OCI-LY3 (cell line): ENCODE results near the gene FAM184A.

ENCODE experiments used
- EZH2phosphoT487 ChIP-seq: fragments of 200-600 bp; shearing (Covaris generic); IDR thresholded peaks from 2 replicates; pipeline ENCODE4 v1.6.1; 2018; ENCODE audit warnings: antibody characterized with exemption, mixed run types, low read depth
- TF ChIP-seq, protein P1 (sequence below): fragments of 200-600, 300-600 bp; sonication (generic); IDR thresholded peaks from 2 replicates; pipeline ENCODE4 v1.5.1; 2014; ENCODE audit warnings: antibody characterized with exemption, low read length, low read depth

GRCh38 chr6:118940770-118941169 lies 137.7 kb downstream of the FAM184A start:
- TF ChIP-seq, protein P1, sequence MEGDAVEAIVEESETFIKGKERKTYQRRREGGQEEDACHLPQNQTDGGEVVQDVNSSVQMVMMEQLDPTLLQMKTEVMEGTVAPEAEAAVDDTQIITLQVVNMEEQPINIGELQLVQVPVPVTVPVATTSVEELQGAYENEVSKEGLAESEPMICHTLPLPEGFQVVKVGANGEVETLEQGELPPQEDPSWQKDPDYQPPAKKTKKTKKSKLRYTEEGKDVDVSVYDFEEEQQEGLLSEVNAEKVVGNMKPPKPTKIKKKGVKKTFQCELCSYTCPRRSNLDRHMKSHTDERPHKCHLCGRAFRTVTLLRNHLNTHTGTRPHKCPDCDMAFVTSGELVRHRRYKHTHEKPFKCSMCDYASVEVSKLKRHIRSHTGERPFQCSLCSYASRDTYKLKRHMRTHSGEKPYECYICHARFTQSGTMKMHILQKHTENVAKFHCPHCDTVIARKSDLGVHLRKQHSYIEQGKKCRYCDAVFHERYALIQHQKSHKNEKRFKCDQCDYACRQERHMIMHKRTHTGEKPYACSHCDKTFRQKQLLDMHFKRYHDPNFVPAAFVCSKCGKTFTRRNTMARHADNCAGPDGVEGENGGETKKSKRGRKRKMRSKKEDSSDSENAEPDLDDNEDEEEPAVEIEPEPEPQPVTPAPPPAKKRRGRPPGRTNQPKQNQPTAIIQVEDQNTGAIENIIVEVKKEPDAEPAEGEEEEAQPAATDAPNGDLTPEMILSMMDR: no peak
- TF ChIP-seq EZH2phosphoT487: no peak
